ENCODE measurements around the gene CDC20.
"Not testable (repeated sequence)": the region's sequence is repeated elsewhere in the genome, so short reads cannot be mapped to it uniquely, and the experiment has no call there.

The CDC20 gene

GRCh38 chr1:43358121-43358745 is 548 bp upstream of the CDC20 start:
- DNase-seq (ENCODE audit: low spot score) = no peak

DNA sequence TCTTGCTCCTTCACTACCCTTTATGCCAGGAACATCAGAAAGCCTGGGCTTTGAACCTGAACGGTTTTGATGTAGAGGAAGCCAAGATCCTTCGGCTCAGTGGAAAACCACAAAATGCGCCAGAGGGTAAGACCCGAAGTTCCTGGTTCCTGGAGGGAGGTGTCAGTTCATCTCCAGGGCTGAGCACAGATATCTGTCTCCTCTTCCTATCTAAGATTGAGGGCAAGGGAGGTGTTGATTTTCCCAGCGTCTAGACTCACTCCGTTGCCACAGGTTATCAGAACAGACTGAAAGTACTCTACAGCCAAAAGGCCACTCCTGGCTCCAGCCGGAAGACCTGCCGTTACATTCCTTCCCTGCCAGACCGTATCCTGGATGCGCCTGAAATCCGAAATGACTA is 915 bp downstream of the CDC20 start:
- DNase-seq (ENCODE audit: low spot score) = no peak

DNA sequence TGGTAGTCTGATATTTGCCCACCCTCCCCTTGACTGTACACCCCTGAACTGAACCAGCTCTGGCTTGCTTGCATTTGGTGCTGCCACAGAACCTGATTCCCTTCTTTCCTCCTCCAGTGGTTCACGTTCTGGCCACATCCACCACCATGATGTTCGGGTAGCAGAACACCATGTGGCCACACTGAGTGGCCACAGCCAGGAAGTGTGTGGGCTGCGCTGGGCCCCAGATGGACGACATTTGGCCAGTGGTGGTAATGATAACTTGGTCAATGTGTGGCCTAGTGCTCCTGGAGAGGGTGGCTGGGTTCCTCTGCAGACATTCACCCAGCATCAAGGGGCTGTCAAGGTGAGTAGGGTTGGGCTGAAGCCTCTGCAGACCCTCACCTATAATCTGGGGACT is 1.8 kb downstream of the CDC20 start:
- no peak for DNase-seq (ENCODE audit: low spot score)

DNA sequence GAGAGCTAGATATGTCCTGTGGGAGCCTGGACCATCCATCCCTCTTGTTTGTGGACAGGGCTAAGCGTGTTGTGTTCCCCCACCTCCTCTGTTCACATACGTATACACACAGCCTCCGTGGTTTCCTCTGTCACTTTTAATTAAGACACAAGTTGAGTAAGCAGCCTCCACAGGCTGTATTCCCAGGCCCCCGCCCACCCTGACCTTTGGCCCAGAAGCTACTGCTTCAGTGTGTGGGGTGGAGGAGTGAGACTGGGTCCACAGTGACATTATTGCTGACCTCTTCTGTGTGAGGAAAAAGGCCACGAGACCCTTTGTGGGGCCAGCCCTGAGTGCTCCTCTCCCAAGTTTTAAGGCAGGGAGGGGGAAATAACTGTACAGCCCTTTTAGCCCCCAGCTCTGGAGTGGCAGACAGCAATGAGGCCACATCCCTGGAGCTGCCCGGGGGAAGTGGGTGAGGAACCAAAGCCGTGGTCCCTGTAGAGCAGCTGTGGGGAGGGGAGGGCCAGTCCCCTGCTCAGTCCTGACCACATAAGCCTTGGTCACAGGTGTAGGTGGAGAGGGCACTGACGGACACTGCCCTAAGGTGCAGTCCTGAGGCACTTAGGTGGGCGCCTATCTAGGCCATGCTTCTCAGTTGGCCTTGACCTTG is 4.6 kb downstream of the CDC20 start:
- DNase-seq (ENCODE audit: low spot score) = no peak

DNA sequence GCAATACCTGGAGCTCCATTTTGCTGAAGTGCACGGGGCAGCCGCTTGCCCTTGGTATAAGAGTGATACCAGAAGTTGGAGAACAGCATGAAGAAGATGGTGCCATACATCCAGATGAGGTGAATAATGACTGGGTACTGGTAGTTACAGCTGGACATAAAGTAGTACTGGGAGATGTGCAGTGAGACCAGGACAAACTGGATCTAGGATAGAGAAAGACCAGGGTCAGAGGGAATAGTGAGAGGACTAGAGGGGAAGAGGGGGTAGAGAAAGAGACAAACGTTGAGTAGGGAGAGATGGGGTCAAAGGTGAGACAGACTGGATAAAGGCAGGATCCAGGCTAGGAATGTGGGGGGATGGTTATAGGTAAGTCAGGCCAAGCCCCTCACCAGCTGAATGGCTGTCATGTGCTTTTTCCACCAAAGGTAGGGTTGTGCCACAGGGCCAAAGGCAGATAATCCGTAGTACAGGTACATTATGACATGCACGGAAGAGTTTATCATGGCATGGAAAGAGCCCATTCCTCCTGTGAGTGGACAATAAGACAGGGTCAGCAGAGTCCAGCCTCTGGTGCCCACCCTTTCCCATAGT is 5.2 kb downstream of the CDC20 start:
- DNase-seq (ENCODE audit: low spot score) = no peak

DNA sequence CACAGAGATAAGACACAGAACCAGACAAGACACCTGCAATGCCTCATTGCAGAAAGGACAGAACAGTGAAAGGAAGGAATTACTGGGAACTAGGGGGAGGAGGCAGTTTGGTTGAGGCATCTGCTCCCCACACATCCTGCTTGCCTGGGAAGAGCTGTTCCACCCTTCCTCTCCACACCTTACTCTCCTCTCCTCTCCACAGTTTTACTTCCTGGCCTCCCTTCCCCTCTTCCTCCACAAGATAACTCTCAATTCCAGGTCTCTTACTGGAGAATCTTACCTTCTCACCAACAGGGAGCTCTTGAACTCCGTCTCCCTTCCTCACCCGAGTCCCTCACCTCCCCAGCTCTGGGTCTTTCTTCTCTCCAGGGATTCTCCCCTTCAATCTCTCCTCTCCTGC is 6.9 kb downstream of the CDC20 start:
- DNase-seq (ENCODE audit: low spot score) = no peak

DNA sequence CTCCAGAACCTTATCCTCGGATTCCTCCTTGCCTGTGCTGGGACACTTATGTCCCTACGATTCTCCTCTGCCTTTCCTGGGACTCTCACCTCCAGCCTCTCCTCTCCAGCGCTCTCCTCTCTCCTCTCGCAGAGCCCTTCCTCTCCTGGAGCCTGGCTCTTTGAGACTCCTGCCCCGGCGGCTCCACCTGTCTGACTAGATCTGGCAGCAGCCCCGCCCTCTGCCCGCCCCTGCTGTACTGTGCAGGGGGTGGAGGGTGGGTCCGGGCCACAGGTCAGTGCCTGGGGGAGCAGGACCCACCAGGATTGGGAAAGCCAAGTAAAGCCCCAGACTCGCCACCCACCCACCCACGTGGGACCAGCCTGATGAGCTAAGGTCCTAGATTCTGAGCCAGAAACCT is 7.4 kb downstream of the CDC20 start:
- peak; percentile 58 for DNase-seq (ENCODE audit: low spot score)

DNA sequence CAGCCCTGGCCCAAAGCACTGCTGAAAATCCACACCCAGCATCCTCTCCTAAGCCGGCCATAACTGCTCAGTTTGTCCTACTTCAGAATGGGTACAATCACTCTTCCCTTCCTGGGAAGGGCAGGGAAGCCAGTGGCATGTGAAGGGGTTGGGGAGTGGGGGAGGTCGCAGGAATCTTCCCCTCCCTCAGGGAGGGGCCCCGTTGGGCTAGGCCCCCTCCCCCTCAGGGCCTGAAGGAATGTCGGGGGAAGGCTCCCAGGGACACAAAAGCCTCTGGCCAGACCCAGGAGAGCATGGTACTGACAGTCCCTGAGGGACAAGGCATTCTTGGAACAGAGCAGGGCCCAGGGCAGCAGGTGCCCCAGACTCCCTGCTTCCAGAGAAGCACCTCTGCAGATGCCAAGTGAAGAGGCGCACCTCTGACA is 7.8 kb downstream of the CDC20 start:
- no peak for DNase-seq (ENCODE audit: low spot score)

DNA sequence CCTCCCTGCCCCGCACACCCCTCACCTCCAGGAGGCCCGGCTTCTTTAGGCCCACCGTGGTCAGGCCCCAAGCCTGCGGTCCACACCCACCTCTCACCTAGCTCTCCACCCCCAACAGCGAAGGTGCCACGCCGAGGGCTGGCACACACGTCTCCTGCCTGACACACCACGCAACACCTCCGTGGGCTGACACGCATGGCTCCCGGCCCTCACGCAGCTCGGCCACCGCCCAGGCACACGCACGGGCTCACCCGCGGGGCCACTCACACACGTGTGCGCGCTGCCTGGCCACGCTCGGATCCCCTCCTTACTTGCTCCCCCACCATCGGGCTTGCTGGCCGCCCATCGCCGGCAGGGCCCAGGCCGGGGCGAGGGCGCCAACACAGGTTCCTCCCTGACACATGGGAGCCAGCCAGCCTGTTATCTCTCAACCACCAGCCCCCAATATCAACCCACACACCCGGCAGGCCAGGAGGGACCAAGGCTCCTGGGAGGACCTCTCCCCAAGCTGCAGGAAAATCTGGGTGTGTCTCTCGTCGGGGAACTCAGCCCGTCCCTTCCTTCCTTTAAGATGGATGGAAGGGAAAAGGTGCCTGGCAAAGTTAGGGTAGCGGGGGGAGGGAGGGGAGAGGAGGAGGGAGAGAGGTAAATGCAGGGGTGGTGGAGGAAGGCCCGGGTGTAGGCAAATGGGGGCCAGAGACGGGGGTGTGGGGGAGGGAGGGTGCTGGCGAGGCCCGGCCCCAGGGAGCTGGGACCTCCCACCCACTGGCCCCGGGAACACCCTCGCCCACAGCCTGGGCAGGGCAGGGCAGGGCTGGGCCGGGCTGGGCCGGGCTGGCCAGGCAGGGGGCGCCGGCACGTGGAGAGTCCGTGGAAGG is 8.5 kb downstream of the CDC20 start:
- DNase-seq (ENCODE audit: low spot score) = peak; percentile 63

- peak; percentile 95 for DNase-seq (ENCODE audit: low spot score)
Observed at GRCh38 chr1:43367904-43368645, 9.3 kb downstream of the CDC20 start, which contains the start of gene ELOVL1. Gene ELOVL1 (minus strand): TSS chr1:43368011. CDS start chr1:43365609, 2,402 bp downstream.

- DNase-seq (ENCODE audit: low spot score) = no peak
Observed at GRCh38 chr1:43368646-43369020, 9.9 kb downstream of the CDC20 start.

DNA sequence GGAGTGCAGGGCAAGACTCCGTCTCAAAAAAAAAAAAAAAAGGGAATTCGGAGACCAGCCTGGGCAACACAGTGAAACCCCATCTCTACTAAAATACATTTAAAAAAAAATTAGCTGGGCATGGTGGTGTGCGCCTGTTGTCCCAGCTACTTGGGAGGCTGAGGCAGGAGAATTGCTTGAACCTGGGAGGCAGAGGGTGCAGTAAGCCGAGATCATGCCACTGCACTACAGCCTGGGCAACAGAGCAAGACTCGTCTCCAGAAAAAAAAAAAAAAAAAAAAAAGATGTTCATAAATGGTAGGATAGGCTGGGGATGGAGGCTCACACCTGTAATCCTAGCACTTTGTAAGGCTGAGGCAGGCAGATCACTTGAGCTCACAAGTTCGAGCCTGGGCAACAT is 11.0 kb downstream of the CDC20 start:
- DNase-seq (ENCODE audit: low spot score) = not testable (repeated sequence)

DNA sequence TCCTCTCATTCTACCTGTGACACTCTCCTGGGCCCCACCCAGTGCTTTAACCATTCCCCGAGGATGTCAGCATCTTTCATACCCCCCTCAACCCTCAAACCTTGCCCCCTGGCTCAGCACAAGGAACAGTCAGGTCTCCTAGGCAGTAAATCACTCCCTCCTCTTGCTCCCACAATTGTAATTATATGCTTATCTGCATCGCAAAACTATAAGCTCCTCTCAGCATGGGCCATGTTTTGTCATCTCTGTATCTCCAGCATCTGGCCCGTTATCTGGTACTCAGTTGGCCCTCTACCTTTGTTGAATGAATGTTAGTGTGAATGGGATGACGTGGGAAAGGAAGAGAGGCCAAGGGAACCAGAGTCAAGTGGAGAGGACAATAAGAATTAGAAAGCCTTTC is 11.8 kb downstream of the CDC20 start:
- no peak for DNase-seq (ENCODE audit: low spot score)

DNA sequence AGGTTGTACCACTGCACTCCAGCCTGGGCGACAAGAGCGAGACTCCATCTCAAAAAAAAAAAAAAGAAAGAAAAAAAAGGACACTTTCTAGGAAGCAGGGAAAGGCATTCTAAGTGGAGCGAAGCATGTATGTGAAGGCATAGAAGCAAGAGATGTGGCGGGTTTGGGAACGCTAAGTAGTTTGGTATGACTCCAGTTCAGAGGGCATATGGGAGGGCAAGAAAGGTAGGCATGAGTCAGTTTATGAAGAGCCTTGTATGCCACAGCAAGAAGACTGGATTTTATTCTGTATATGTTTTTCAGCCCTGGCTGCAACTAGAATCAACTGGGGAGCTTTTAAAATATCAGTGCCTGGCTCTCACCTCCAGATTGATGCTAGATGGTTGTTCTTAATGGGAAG is 13.4 kb downstream of the CDC20 start:
- no peak for DNase-seq (ENCODE audit: low spot score)

GRCh38 chr1:43373066-43373940 is 14.5 kb downstream of the CDC20 start:
- no peak for DNase-seq (ENCODE audit: low spot score)

GRCh38 chr1:43376723-43377235 is 18.0 kb downstream of the CDC20 start:
- no peak for DNase-seq (ENCODE audit: low spot score)

DNA sequence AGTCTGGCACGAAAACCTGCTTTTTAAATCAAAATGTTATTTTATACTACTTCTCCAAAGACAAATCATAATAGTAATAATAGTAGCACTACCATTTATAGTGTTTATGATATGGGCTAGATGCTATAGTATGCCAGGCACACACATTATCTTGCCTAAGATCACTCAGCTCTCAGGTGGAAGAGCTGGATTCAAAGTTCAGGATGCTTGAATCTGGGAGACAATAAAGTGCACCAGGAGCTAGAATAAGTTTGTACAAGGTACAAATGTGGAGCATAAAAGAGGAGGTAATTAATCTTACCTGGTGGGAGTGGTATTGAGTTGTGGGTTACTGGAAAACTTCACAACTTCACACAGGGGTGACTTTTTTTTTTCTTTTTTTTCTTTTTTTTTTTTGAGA is 19.1 kb downstream of the CDC20 start:
- DNase-seq (ENCODE audit: low spot score) = no peak

DNA sequence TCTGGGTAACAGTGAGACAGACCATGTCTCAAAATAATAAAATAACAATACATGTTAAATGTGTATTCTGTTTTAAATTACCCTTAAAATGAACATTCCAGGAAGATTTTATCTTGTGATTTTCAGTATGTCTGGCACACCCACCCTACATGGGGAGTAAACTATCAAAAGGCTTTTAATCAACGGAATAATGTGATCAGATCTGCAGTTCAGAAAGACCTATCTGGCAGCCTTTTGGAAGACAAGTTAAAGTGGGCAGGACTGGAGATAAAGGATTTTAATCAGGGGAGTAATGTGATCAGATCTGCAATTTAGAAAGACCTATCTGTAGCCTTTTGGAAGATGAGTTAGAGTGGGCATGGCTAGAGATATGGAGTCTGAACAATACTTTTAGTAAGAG is 20.7 kb downstream of the CDC20 start:
- DNase-seq (ENCODE audit: low spot score) = no peak

GRCh38 chr1:43381612-43382011 is 22.8 kb downstream of the CDC20 start:
- no peak for DNase-seq (ENCODE audit: low spot score)

DNA sequence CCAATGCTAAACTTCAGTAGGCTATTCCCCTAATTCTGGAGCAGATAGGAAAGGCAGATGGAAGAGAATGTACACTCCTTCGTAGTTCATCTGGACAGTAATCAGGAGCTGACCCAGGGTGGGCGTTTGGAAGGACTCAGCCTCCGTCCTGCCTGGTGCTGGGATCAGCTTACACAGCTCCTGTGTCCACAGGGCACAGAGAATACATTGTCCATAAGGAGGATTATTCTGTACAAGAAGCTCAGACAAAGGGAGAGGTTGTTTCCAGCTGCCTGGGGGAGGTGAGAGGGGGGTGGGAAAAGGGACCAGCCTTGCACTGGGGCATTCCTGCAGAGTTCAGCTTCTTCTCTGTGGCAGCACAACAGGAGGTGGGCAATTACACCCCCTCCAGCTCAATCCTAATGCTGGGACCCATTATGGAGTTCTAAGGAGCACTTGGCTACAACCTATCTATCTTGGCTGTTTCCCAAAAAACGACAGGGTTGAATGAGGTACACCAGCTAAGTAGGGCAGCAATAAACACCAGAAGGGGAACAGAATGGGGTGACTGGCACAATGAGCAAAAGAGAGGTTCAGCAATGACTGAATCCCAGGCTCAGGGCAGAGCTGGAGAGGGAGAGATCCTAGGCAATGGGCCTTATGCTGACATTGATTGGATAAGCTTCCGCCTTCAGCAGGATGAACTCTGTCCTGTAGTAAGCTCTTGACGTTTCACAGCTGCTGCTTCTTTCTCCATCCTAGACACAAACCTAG is 23.4 kb downstream of the CDC20 start:
- DNase-seq (ENCODE audit: low spot score) = peak; percentile 45

All from ecto neural progenitor cell (in vitro differentiated cells).